Upper lobe of left lung (tissue), 4 donors: Measurements from ENCODE around the gene IPO11.

Experiments
- POLR2A ChIP-seq, 4 donors: fragments of 450-650 bp; IDR thresholded peaks; one replicate each; pipeline ENCODE4 v1.5.1; 2016 to 2017; ENCODE audit warnings: antibody characterized with exemption in 4 of 4, mild to moderate bottlenecking in 2 of 4
- TF ChIP-seq, protein P1 (sequence below), 6 experiments: fragments of 450-650 bp in 4 of 6; fragments of 200-600 bp in 2 of 6; sonication (generic) in 2 of 6; IDR thresholded peaks; one replicate each; pipeline ENCODE4 v1.5.1; 2016 to 2019; ENCODE audit warnings: antibody characterized with exemption in 6 of 6

DNA sequence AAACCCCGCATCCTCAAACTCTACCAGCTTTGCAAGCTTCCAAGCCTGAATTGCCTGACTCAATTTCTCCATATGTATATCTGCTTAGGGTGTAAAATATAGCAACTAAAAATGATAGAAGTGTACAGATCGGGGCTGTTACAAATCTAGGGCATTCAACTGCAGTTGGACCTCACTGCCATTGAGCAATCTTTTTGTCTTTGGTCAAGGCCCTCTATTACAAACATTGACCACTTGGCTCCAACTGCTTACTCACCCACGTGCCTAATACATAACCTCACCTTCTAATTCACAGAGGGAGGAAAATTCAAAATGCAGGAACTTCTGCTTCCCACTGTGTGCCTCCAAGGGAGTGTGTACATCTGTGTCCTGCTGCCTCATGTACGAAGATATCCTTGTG is 176.1 kb downstream of the IPO11 start:
- TF ChIP-seq, protein P1, sequence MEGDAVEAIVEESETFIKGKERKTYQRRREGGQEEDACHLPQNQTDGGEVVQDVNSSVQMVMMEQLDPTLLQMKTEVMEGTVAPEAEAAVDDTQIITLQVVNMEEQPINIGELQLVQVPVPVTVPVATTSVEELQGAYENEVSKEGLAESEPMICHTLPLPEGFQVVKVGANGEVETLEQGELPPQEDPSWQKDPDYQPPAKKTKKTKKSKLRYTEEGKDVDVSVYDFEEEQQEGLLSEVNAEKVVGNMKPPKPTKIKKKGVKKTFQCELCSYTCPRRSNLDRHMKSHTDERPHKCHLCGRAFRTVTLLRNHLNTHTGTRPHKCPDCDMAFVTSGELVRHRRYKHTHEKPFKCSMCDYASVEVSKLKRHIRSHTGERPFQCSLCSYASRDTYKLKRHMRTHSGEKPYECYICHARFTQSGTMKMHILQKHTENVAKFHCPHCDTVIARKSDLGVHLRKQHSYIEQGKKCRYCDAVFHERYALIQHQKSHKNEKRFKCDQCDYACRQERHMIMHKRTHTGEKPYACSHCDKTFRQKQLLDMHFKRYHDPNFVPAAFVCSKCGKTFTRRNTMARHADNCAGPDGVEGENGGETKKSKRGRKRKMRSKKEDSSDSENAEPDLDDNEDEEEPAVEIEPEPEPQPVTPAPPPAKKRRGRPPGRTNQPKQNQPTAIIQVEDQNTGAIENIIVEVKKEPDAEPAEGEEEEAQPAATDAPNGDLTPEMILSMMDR (IDR thresholded peaks at IDR 0.05) = no peak
- no peak for TF ChIP-seq POLR2A (IDR thresholded peaks at IDR 0.05)
